GM23338 (cell line): Measurements from ENCODE around the gene MAP1LC3B2. TPM values are rescaled to one million over a fixed set of nuclear protein-coding genes. Genes with fewer than 3 reads are reported as not detected.

ENCODE experiments used
- ATAC-seq: fragments of 200-7000 bp; cut with Tn5 transposase; 3 replicates; pipeline ENCODE4 v1.9.1; 2020
- DNase-seq: peaks from one replicate; pipeline ENCODE4 v3.0.0-alpha.2; 2015; ENCODE audit warnings: low spot score
- H2AFZ ChIP-seq: fragments of 200-600 bp; sonication (generic); 2 replicates; pipeline ENCODE4 v1.8.0; 2016; ENCODE audit warnings: antibody characterized with exemption, mild to moderate bottlenecking, moderate library complexity
- H3F3A ChIP-seq: fragments of 200-600 bp; sonication (generic); replicated peaks from 2 replicates; pipeline ENCODE4 v1.8.0; 2017; ENCODE audit warnings: antibody characterized with exemption, mixed run types, low read depth
- H3K27ac ChIP-seq: fragments of 200-600 bp; sonication (generic); 2 replicates; pipeline ENCODE4 v1.6.1; 2016; ENCODE audit warnings: low read depth
- H3K27me3 ChIP-seq: fragments of 200-600 bp; sonication (generic); 2 replicates; pipeline ENCODE4 v1.8.0; 2016; ENCODE audit warnings: mild to moderate bottlenecking, mixed run types, moderate library complexity; ENCODE audit not compliant: insufficient read depth
- H3K36me3 ChIP-seq: fragments of 200-600 bp; sonication (generic); 2 replicates; pipeline ENCODE4 v1.8.0; 2016; ENCODE audit warnings: mild to moderate bottlenecking; ENCODE audit not compliant: insufficient read depth
- H3K4me1 ChIP-seq: fragments of 200-600 bp; sonication (generic); 2 replicates; pipeline ENCODE4 v1.8.0; 2016; ENCODE audit warnings: mild to moderate bottlenecking, moderate library complexity; ENCODE audit not compliant: insufficient read depth
- H3K4me2 ChIP-seq: fragments of 200-600 bp; sonication (generic); 2 replicates; pipeline ENCODE4 v1.7.1; 2017; ENCODE audit warnings: mixed run types
- H3K4me3 ChIP-seq: fragments of 200-600 bp; sonication (generic); 2 replicates; pipeline ENCODE4 v1.6.1; 2016; ENCODE audit warnings: mixed run types
- H3K79me2 ChIP-seq: fragments of 200-600 bp; sonication (generic); replicated peaks from 2 replicates; pipeline ENCODE4 v1.8.0; 2017; ENCODE audit warnings: mild to moderate bottlenecking; ENCODE audit not compliant: insufficient read depth
- H3K9me2 ChIP-seq: fragments of 200-600 bp; sonication (generic); 2 replicates; pipeline ENCODE4 v1.8.0; 2017; ENCODE audit not compliant: insufficient read depth
- H4K20me1 ChIP-seq: fragments of 200-600 bp; sonication (generic); replicated peaks from 2 replicates; pipeline ENCODE4 v1.8.0; 2017; ENCODE audit warnings: mild to moderate bottlenecking; ENCODE audit not compliant: insufficient read depth
- H3K27ac Mint-ChIP-seq: 2 replicates; pipeline ENCODE4 v1.8.0; 2020; ENCODE audit warnings: inconsistent platforms, mild to moderate bottlenecking, moderate library complexity, mixed read lengths
- H3K27me3 Mint-ChIP-seq: 3 replicates; pipeline ENCODE4 v1.8.0; 2022; ENCODE audit warnings: low read depth, mild to moderate bottlenecking, moderate library complexity, mixed read lengths, inconsistent platforms; ENCODE audit not compliant: insufficient read depth, poor library complexity
- H3K36me3 Mint-ChIP-seq: 3 replicates; pipeline ENCODE4 v1.8.0; 2021; ENCODE audit warnings: low read depth, mild to moderate bottlenecking, inconsistent platforms, moderate library complexity, mixed read lengths
- H3K4me1 Mint-ChIP-seq: 3 replicates; pipeline ENCODE4 v1.8.0; 2020; ENCODE audit warnings: mild to moderate bottlenecking, inconsistent platforms, mixed read lengths
- H3K4me3 Mint-ChIP-seq: 3 replicates; pipeline ENCODE4 v1.8.0; 2021; ENCODE audit warnings: moderate library complexity, mild to moderate bottlenecking, inconsistent platforms, mixed read lengths
- H3K9me3 Mint-ChIP-seq: 3 replicates; pipeline ENCODE4 v1.8.0; 2020; ENCODE audit warnings: moderate library complexity, mild to moderate bottlenecking, inconsistent platforms, mixed read lengths
- CREB1 ChIP-seq: fragments of 250-450 bp; sonication (Bioruptor Pico); IDR thresholded peaks from 2 replicates; pipeline ENCODE4 v1.5.0; 2020; ENCODE audit warnings: low read depth, mild to moderate bottlenecking, moderate library complexity
- CTCF ChIP-seq, 2 experiments: fragments of 200-600 bp in 1 of 2; sonication (generic) in 1 of 2; conservative IDR thresholded peaks; 2 replicates each; pipeline versions ENCODE4 v1.5.1 to v1.6.1; 2016 to 2017; ENCODE audit warnings: antibody characterized with exemption in 2 of 2, low read depth in 2 of 2, mild to moderate bottlenecking in 2 of 2, moderate library complexity in 1 of 2
- EZH2phosphoT487 ChIP-seq: fragments of 200-600 bp; sonication (generic); IDR thresholded peaks from one replicate; pipeline ENCODE4 v1.8.1; 2018; ENCODE audit warnings: antibody characterized with exemption; ENCODE audit not compliant: unreplicated experiment
- JUNB ChIP-seq: IDR thresholded peaks from one replicate; pipeline ENCODE4 v1.6.1; 2016; ENCODE audit warnings: antibody characterized with exemption; ENCODE audit not compliant: unreplicated experiment
- NANOG ChIP-seq: IDR thresholded peaks from 2 replicates; pipeline ENCODE4 v1.6.1; 2016; ENCODE audit warnings: antibody characterized with exemption, borderline replicate concordance
- REST ChIP-seq: IDR thresholded peaks from one replicate; pipeline ENCODE4 v1.6.1; 2018; ENCODE audit warnings: antibody characterized with exemption; ENCODE audit not compliant: unreplicated experiment
- ZNF114 ChIP-seq: fragments of 250-450 bp; sonication (Bioruptor Pico); IDR thresholded peaks from 2 replicates; pipeline ENCODE4 v1.5.0; 2020; ENCODE audit warnings: mild to moderate bottlenecking, moderate library complexity
- ZNF331 ChIP-seq: fragments of 250-450 bp; sonication (Bioruptor Pico); IDR thresholded peaks from 2 replicates; pipeline ENCODE4 v1.5.0; 2020; ENCODE audit warnings: low read depth, mild to moderate bottlenecking, moderate library complexity
- polyA plus RNA-seq: library from polyadenylated mRNA; unstranded; fragments of >200 nt; fragmentation: Nextera tagmentation; extraction: Ambion mirVana; gene quantifications from 2 replicates; pipeline ENCODE4 v1.2.1, GENCODE V29; 2016
- total RNA-seq: library from RNA; depleted of rRNA; stranded (reverse); fragments of >200 nt; shearing (Covaris generic); gene quantifications from 2 replicates; pipeline ENCODE4 v1.2.3, GENCODE V29; 2014
- TF ChIP-seq, protein P1 (sequence below): fragments of 250-450 bp; sonication (Bioruptor Pico); IDR thresholded peaks from 2 replicates; pipeline ENCODE4 v1.5.0; 2020; ENCODE audit warnings: mild to moderate bottlenecking, moderate library complexity

MAP1LC3B2 gene
- total and polyA plus RNA-seq, 2 experiments from 2014 or later, result 1.3 to 6.7 TPM

- Histone ChIP-seq H3K79me2 (no peaks in the 10 kb centered on the region), H3K4me2 (no peak overlapping the region), H3K4me1 (0 out of 2 replicates have a peak, but pooled peaks cover 4% of the 10 kb centered on the region), H3F3A (no peaks in the 10 kb centered on the region), H3K4me3 (no peak overlapping the region), H3K9me2 (no peaks in the 10 kb centered on the region), H2AFZ (peak overlapping the region; percentile 90), H3K27me3 (no peaks in the 10 kb centered on the region), H3K36me3 (no peaks in the 10 kb centered on the region), H4K20me1 (no peaks in the 10 kb centered on the region), H3K27ac (no peak overlapping the region)
- H3K36me3 Mint-ChIP-seq, result peaks cover 2% of the 10 kb centered on the region; the same call in 1 of the 3 replicates
- peaks cover 2% of the 10 kb centered on the region for H3K27me3 Mint-ChIP-seq
- peaks cover 16% of the 10 kb centered on the region for H3K4me1 Mint-ChIP-seq
- peaks cover 18% of the 10 kb centered on the region for H3K9me3 Mint-ChIP-seq
- ATAC-seq (no peak), DNase-seq (no peak)
- TF ChIP-seq ZNF331 (CRISPR knock-in tag) (no peak), JUNB (no peak), NANOG (no peak)
- no peak overlapping the region for H3K27ac Mint-ChIP-seq
- H3K4me3 Mint-ChIP-seq, result no peak overlapping the region
Observed at GRCh38 chr12:116621194-116621593, 62.0 kb downstream of the MAP1LC3B2 start.

DNA sequence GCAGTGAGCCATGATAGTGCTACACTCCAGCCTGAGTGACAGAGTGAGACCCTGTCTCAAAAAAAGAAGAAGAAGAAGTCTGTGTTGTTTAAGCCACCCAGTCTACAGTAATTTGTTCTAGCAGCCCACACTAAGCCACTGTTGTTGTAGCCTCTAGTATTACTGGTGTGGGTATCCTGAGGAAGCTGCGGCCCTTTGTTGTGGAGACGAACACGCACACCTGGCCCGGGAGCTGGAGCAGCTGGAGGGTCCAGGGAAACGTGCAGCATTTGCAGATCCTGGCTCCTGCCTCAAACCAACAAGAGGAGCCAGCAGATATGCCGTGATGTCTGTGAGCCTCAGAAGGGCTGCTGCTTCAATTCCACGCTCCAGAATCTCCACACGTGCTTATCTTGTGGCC, 65.3 kb downstream of the MAP1LC3B2 start:
- ATAC-seq (no peak), DNase-seq (no peak)
- Mint-ChIP-seq H3K27me3 (peaks cover 4% of the 10 kb centered on the region), H3K4me1 (peaks cover 14% of the 10 kb centered on the region), H3K27ac (no peak overlapping the region), H3K4me3 (no peak overlapping the region), H3K9me3 (peaks cover 18% of the 10 kb centered on the region), H3K36me3 (peaks cover 2% of the 10 kb centered on the region; the same call in 1 of the 3 replicates)
- no peaks in the 10 kb centered on the region for H3K27me3 ChIP-seq
- 0 out of 2 replicates have a peak, but pooled peaks cover 4% of the 10 kb centered on the region for H3K4me1 ChIP-seq
- no peaks in the 10 kb centered on the region for H3K9me2 ChIP-seq
- H3K4me2 ChIP-seq, result no peak overlapping the region
- no peaks in the 10 kb centered on the region for H3F3A ChIP-seq
- no peaks in the 10 kb centered on the region for H3K79me2 ChIP-seq
- H3K4me3 ChIP-seq, result no peak overlapping the region
- no peaks in the 10 kb centered on the region for H4K20me1 ChIP-seq
- no peaks in the 10 kb centered on the region for H3K36me3 ChIP-seq
- H3K27ac ChIP-seq, result no peak overlapping the region
- H2AFZ ChIP-seq, result peak overlapping the region; percentile 89; the same call in 1 of the 2 replicates
- TF ChIP-seq ZNF114 (CRISPR knock-in tag), result no peak
- no peak for TF ChIP-seq EZH2phosphoT487
- TF ChIP-seq ZNF331 (CRISPR knock-in tag), result no peak
- no peak for TF ChIP-seq REST
- no peak for TF ChIP-seq CTCF (conservative IDR thresholded peaks at IDR 0.05; ENCODE audit: low read depth in 2 of 2)
- TF ChIP-seq, protein P1, sequence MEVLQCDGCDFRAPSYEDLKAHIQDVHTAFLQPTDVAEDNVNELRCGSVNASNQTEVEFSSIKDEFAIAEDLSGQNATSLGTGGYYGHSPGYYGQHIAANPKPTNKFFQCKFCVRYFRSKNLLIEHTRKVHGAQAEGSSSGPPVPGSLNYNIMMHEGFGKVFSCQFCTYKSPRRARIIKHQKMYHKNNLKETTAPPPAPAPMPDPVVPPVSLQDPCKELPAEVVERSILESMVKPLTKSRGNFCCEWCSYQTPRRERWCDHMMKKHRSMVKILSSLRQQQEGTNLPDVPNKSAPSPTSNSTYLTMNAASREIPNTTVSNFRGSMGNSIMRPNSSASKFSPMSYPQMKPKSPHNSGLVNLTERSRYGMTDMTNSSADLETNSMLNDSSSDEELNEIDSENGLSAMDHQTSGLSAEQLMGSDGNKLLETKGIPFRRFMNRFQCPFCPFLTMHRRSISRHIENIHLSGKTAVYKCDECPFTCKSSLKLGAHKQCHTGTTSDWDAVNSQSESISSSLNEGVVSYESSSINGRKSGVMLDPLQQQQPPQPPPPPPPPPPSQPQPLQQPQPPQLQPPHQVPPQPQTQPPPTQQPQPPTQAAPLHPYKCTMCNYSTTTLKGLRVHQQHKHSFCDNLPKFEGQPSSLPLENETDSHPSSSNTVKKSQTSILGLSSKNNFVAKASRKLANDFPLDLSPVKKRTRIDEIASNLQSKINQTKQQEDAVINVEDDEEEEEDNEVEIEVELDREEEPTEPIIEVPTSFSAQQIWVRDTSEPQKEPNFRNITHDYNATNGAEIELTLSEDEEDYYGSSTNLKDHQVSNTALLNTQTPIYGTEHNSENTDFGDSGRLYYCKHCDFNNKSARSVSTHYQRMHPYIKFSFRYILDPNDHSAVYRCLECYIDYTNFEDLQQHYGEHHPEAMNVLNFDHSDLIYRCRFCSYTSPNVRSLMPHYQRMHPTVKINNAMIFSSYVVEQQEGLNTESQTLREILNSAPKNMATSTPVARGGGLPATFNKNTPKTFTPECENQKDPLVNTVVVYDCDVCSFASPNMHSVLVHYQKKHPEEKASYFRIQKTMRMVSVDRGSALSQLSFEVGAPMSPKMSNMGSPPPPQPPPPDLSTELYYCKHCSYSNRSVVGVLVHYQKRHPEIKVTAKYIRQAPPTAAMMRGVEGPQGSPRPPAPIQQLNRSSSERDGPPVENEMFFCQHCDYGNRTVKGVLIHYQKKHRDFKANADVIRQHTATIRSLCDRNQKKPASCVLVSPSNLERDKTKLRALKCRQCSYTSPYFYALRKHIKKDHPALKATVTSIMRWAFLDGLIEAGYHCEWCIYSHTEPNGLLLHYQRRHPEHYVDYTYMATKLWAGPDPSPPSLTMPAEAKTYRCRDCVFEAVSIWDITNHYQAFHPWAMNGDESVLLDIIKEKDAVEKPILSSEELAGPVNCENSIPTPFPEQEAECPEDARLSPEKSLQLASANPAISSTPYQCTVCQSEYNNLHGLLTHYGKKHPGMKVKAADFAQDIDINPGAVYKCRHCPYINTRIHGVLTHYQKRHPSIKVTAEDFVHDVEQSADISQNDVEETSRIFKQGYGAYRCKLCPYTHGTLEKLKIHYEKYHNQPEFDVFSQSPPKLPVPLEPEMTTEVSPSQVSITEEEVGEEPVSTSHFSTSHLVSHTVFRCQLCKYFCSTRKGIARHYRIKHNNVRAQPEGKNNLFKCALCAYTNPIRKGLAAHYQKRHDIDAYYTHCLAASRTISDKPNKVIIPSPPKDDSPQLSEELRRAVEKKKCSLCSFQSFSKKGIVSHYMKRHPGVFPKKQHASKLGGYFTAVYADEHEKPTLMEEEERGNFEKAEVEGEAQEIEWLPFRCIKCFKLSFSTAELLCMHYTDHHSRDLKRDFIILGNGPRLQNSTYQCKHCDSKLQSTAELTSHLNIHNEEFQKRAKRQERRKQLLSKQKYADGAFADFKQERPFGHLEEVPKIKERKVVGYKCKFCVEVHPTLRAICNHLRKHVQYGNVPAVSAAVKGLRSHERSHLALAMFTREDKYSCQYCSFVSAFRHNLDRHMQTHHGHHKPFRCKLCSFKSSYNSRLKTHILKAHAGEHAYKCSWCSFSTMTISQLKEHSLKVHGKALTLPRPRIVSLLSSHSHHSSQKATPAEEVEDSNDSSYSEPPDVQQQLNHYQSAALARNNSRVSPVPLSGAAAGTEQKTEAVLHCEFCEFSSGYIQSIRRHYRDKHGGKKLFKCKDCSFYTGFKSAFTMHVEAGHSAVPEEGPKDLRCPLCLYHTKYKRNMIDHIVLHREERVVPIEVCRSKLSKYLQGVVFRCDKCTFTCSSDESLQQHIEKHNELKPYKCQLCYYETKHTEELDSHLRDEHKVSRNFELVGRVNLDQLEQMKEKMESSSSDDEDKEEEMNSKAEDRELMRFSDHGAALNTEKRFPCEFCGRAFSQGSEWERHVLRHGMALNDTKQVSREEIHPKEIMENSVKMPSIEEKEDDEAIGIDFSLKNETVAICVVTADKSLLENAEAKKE, result no peak
- no peak for TF ChIP-seq CREB1 (CRISPR knock-in tag)
